IPS DF 6.9 (cell line): Measurements from ENCODE around the gene DDIT3.

ENCODE experiments used
- DNase-seq: peaks from one replicate; pipeline ENCODE4 v3.0.0-alpha.2; 2013; ENCODE audit warnings: low read depth, low spot score
- H3K27ac ChIP-seq: one replicate; pipeline ENCODE4 v1.5.1; 2013; ENCODE audit warnings: low read length, control low read depth
- H3K27me3 ChIP-seq: 2 replicates; pipeline ENCODE4 v1.6.1; 2013; ENCODE audit warnings: mild to moderate bottlenecking, low read length; ENCODE audit not compliant: control insufficient read depth, insufficient read depth
- H3K36me3 ChIP-seq: 2 replicates; pipeline ENCODE4 v1.6.1; 2013; ENCODE audit warnings: low read length; ENCODE audit not compliant: control insufficient read depth, insufficient read depth
- H3K4me1 ChIP-seq: 2 replicates; pipeline ENCODE4 v1.6.1; 2013; ENCODE audit warnings: low read length; ENCODE audit not compliant: control insufficient read depth, insufficient read depth
- H3K4me3 ChIP-seq: 2 replicates; pipeline ENCODE4 v1.5.1; 2013; ENCODE audit warnings: mild to moderate bottlenecking, low read length
- H3K9me3 ChIP-seq: 2 replicates; pipeline ENCODE4 v1.6.1; 2013; ENCODE audit warnings: low read length, inconsistent platforms; ENCODE audit not compliant: control insufficient read depth, insufficient read depth
- WGBS: extraction: QIAGEN DNeasy Blood & Tissue Kit; methylation state at CpG from one replicate; pipeline ENCODE4 v1.1.7; 2013; ENCODE audit warnings: mixed read lengths, missing lambda C conversion rate; ENCODE audit not compliant: insufficient read length, insufficient coverage; 5-methylcytosine and 5-hydroxymethylcytosine counted together

The DDIT3 gene

DNA sequence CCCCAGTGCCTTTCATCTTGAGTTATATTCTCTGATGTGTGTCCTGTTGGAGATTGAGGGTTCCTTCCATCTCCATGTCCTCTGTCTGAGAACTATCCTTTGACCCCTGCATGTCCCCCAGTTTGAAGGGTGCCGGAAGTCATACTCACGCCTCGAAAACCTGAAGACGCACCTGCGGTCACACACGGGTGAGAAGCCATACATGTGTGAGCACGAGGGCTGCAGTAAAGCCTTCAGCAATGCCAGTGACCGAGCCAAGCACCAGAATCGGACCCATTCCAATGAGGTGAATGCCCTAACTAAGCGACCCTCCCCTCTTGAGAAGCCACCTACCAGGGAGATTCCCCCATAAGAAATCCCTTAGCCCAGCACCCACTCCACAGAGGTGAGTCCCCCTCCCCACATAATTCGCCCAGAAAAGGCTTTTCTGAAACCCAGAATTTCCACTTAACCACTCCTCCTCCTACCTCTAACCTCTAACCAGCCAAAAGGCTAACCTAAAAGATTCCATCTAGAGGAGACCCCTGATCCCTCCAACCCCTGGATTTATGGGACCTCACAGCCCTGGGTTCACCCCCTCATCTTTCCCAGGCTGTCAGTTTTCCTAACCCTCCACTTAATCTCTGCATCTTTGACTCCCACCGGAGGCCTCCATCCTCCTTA, 53.0 kb downstream of the DDIT3 start:
- H3K4me1 ChIP-seq, result peaks cover 2% of the 10 kb centered on the region
- peaks cover under 1% of the 10 kb centered on the region; the same call in 1 of the 2 replicates for H3K27me3 ChIP-seq
- H3K4me3 ChIP-seq, result no peak overlapping the region
- no peaks in the 10 kb centered on the region for H3K9me3 ChIP-seq
- DNase-seq, result no peak
- H3K27ac ChIP-seq, result no peak overlapping the region
- WGBS, result no CpG with 5 or more reads among the region's 12 CpGs
- no peaks in the 10 kb centered on the region for H3K36me3 ChIP-seq
